Osteoblast (primary cell): ENCODE data around the gene SZT2. TPM values are rescaled to one million over a fixed set of nuclear protein-coding genes. Genes with fewer than 3 reads are reported as not detected.

ENCODE experiments used
- DNase-seq: peaks from one replicate; pipeline ENCODE4 v3.0.0; 2011; ENCODE audit warnings: low spot score, mixed read lengths; ENCODE audit not compliant: insufficient read length; ENCODE audit errors: missing footprints
- H2AFZ ChIP-seq: 2 replicates; pipeline ENCODE4 v1.6.0; 2011; ENCODE audit warnings: mild to moderate bottlenecking, low read length
- H3K27ac ChIP-seq: 2 replicates; pipeline ENCODE4 v1.5.1; 2011; ENCODE audit warnings: mild to moderate bottlenecking, low read depth, low read length, moderate library complexity
- H3K27me3 ChIP-seq: 2 replicates; pipeline ENCODE4 v1.6.0; 2012; ENCODE audit warnings: mild to moderate bottlenecking, control low read depth, inconsistent platforms, low read length, moderate library complexity; ENCODE audit not compliant: insufficient read depth
- H3K36me3 ChIP-seq: 2 replicates; pipeline ENCODE4 v1.5.1; 2011; ENCODE audit warnings: mild to moderate bottlenecking, low read length, control low read depth, moderate library complexity; ENCODE audit not compliant: insufficient read depth
- H3K4me1 ChIP-seq: 2 replicates; pipeline ENCODE4 v1.5.1; 2011; ENCODE audit warnings: mild to moderate bottlenecking, low read length, control low read depth, moderate library complexity; ENCODE audit not compliant: insufficient read depth
- H3K4me2 ChIP-seq: 2 replicates; pipeline ENCODE4 v1.6.0; 2011; ENCODE audit warnings: mild to moderate bottlenecking, low read length; ENCODE audit not compliant: insufficient read depth
- H3K4me3 ChIP-seq: fragments of 200-600 bp; sonication (generic); 3 replicates; pipeline ENCODE4 v1.5.1; 2012; ENCODE audit warnings: mild to moderate bottlenecking, low read length, inconsistent platforms; ENCODE audit not compliant: insufficient read depth
- H3K79me2 ChIP-seq: 2 replicates; pipeline ENCODE4 v1.6.0; 2012; ENCODE audit warnings: mild to moderate bottlenecking, low read length, control low read depth, inconsistent platforms; ENCODE audit not compliant: insufficient read depth
- H3K9me3 ChIP-seq: 2 replicates; pipeline ENCODE4 v1.5.1; 2011; ENCODE audit warnings: low read depth, low read length, control low read depth
- H4K20me1 ChIP-seq: 2 replicates; pipeline ENCODE4 v1.6.0; 2012; ENCODE audit warnings: mild to moderate bottlenecking, low read length, control low read depth; ENCODE audit not compliant: insufficient read depth
- total RNA-seq: library from RNA; depleted of rRNA; stranded (reverse); fragments of >200 nt; gene quantifications from 2 replicates; pipeline ENCODE4 v1.2.3, GENCODE V29; 2012
- TF ChIP-seq, protein P1 (sequence below): IDR thresholded peaks from 2 replicates; pipeline ENCODE4 v1.5.1; 2011; ENCODE audit warnings: mild to moderate bottlenecking, low read depth, low read length, moderate library complexity; ENCODE audit errors: extremely low read depth

The SZT2 gene
- total RNA-seq, 1 donor, result 42.0 TPM

DNA sequence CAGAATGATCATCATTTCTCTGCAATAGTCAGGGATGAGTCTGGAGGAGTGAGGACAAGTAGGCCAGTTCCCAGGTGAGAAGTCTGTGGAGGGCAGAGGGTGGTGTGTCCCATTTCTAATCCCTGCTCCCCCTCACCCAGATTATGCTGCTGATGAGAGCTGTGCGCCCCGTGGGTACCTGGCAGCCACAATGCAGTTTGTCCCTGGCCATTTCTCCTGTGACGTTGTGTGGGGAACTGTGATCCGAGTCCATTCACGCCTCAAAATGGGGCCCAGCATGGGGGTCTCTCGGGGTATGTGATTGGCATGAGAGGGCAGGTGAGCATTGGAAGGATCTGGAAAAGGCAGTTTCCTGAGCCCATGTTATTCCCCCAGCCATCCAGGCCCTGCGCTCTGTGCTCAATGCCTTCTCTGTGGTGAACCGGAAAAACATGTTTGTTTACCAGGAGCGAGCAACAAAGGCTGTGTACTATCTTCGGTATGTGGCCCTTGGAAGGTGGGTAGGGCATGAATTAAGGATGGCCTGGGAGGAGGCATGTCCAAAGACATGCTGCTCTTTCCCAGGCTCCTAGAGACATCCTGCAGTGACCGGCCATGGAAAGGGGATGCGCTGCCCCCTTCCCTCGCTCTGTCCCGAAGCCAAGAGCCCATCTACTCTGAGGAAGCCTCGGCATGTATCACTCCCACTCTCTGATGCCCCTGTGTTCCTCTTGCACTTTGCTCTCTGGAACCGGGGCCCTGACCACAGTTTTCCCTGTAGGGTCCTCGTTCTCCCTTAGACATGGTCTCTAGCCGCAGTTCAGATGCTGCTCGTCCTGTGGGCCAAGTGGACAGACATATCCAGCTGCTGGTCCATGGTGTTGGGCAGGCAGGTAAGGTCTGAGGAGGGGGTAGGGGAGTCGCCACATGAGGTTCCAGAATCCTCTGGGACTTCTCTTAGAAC lies 47.6 kb downstream of the SZT2 start:
- H3K27ac ChIP-seq, result no peak overlapping the region
- H3K79me2 ChIP-seq, result no peaks in the 10 kb centered on the region
- DNase-seq, result no peak
- H3K4me2 ChIP-seq, result no peak overlapping the region
- TF ChIP-seq, protein P1, sequence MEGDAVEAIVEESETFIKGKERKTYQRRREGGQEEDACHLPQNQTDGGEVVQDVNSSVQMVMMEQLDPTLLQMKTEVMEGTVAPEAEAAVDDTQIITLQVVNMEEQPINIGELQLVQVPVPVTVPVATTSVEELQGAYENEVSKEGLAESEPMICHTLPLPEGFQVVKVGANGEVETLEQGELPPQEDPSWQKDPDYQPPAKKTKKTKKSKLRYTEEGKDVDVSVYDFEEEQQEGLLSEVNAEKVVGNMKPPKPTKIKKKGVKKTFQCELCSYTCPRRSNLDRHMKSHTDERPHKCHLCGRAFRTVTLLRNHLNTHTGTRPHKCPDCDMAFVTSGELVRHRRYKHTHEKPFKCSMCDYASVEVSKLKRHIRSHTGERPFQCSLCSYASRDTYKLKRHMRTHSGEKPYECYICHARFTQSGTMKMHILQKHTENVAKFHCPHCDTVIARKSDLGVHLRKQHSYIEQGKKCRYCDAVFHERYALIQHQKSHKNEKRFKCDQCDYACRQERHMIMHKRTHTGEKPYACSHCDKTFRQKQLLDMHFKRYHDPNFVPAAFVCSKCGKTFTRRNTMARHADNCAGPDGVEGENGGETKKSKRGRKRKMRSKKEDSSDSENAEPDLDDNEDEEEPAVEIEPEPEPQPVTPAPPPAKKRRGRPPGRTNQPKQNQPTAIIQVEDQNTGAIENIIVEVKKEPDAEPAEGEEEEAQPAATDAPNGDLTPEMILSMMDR, result no peak
- peaks cover 6% of the 10 kb centered on the region for H3K4me1 ChIP-seq
- no peaks in the 10 kb centered on the region for H3K27me3 ChIP-seq
- no peak overlapping the region for H3K4me3 ChIP-seq
- H3K9me3 ChIP-seq, result no peaks in the 10 kb centered on the region
- H2AFZ ChIP-seq, result no peak overlapping the region
- peaks cover 61% of the 10 kb centered on the region for H3K36me3 ChIP-seq
- no peaks in the 10 kb centered on the region for H4K20me1 ChIP-seq

DNA sequence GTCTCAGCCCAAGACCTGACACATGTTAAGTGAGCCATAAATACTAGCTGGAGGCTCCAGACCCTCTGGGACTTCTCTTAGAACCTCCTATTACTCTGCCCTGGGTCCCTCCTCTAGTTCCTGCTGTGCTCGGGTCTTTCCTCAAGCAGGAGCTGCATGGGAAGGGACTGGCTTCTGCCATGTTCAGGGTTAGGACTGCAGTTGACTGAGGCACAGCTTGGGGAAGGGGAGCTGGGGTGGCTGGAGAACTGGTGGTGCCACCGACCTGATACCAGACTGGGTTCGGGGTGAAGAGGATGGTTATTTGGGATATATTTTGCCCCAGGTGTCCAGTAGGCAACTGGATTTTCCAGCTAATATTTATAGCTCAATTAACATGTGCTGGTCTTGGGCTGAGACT lies 48.3 kb downstream of the SZT2 start:
- Histone ChIP-seq H2AFZ (no peak overlapping the region), H3K9me3 (no peaks in the 10 kb centered on the region), H3K79me2 (no peaks in the 10 kb centered on the region), H3K4me2 (no peak overlapping the region), H3K36me3 (peaks cover 68% of the 10 kb centered on the region), H3K4me1 (peaks cover 6% of the 10 kb centered on the region), H3K27me3 (no peaks in the 10 kb centered on the region), H4K20me1 (no peaks in the 10 kb centered on the region), H3K4me3 (no peak overlapping the region), H3K27ac (no peak overlapping the region)
- TF ChIP-seq, protein P1, result no peak
- DNase-seq, result no peak

DNA sequence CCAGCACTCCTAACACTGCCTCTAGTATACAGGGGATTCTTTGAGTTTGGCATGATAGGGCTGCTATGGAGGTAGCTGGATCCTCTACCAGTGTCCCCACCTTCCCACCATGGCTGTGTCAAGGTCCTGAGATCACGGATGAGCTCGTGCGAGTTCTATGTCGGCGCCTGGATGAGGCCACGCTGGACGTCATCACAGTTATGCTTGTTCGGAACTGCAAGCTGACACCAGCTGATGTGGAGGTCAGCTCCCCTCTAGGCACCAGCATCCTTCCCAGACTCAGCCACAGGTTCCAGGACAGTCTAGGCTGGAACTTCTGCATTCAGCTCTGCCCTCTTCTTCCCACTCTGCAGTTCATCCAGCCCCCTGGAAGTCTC lies 48.9 kb downstream of the SZT2 start:
- H3K27ac ChIP-seq, result no peak overlapping the region
- no peaks in the 10 kb centered on the region for H3K27me3 ChIP-seq
- no peak overlapping the region for H3K4me2 ChIP-seq
- peaks cover 6% of the 10 kb centered on the region for H3K4me1 ChIP-seq
- no peaks in the 10 kb centered on the region for H3K79me2 ChIP-seq
- no peak overlapping the region for H2AFZ ChIP-seq
- no peak overlapping the region for H3K4me3 ChIP-seq
- no peaks in the 10 kb centered on the region for H4K20me1 ChIP-seq
- TF ChIP-seq, protein P1, result no peak
- H3K36me3 ChIP-seq, result peaks cover 73% of the 10 kb centered on the region
- no peak for DNase-seq
- H3K9me3 ChIP-seq, result no peaks in the 10 kb centered on the region

DNA sequence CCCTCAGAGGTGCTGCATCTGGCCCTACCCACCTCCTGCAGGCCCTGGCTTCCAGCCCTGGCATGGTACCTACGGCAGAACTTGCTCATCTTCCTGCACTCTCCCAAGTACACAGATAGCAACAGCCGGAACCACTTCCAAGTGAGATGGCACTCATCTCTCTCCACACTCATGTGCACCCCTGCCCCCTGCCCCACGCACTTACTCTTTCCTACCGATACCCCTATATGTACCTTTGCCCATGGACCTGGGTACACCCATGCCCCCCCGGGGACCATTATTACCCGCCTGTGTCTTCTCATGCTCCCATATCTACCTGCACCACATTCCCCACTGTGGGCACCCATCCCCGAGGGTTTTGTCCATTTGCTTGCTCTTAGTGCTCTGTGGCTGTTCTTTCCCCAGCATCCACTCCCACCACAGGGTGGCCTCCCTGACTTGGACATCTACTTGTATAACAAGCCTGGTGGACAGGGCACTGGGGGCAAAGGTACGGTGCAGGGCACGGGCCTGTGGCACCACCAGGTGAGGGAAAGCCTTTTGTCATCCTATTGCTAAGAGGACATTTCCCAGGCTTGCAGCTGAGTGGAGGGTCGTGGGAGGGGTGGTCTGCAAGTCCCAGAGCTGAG lies 49.4 kb downstream of the SZT2 start:
- no peak overlapping the region for H3K27ac ChIP-seq
- no peak overlapping the region for H3K4me3 ChIP-seq
- peaks cover 73% of the 10 kb centered on the region for H3K36me3 ChIP-seq
- H3K79me2 ChIP-seq, result no peaks in the 10 kb centered on the region
- DNase-seq, result no peak
- H4K20me1 ChIP-seq, result no peaks in the 10 kb centered on the region
- peaks cover 6% of the 10 kb centered on the region for H3K4me1 ChIP-seq
- no peaks in the 10 kb centered on the region for H3K27me3 ChIP-seq
- no peak overlapping the region for H2AFZ ChIP-seq
- TF ChIP-seq, protein P1, result no peak
- no peak overlapping the region for H3K4me2 ChIP-seq
- H3K9me3 ChIP-seq, result no peaks in the 10 kb centered on the region
